Mononuclear cell (primary cell): ENCODE data around the gene EVL. TPM values are rescaled to one million over a fixed set of nuclear protein-coding genes. Genes with fewer than 3 reads are reported as not detected.
A peak's percentile ranks its signal among the peaks of the same experiment; 100 is the strongest.
"Not testable (repeated sequence)": the region's sequence is repeated elsewhere in the genome, so short reads cannot be mapped to it uniquely, and the experiment has no call there.

Experiments
- H3K27me3 ChIP-seq: 2 replicates; pipeline ENCODE4 v1.6.0; 2011; ENCODE audit warnings: low read length, control low read depth; ENCODE audit not compliant: insufficient read depth
- H3K4me1 ChIP-seq: 2 replicates; pipeline ENCODE4 v1.5.1; 2011; ENCODE audit warnings: mild to moderate bottlenecking, low read length, control low read depth; ENCODE audit not compliant: insufficient read depth
- H3K4me3 ChIP-seq: 2 replicates; pipeline ENCODE4 v1.5.1; 2011; ENCODE audit warnings: mild to moderate bottlenecking, low read length, moderate library complexity
- H3K9me3 ChIP-seq: 2 replicates; pipeline ENCODE4 v1.5.1; 2011; ENCODE audit warnings: low read depth, mild to moderate bottlenecking, control low read depth, low read length
- total RNA-seq: library from RNA; depleted of rRNA; stranded (reverse); fragments of >200 nt; gene quantifications from one replicate; pipeline ENCODE4 v1.2.3, GENCODE V29; 2012

Gene EVL
- total RNA-seq, 1 donor, result 425 TPM

GRCh38 chr14:100172811-100173210 lies 107.6 kb downstream of the EVL start:
- Histone ChIP-seq H3K27me3 (no peaks in the 10 kb centered on the region), H3K4me3 (no peak overlapping the region), H3K9me3 (no peaks in the 10 kb centered on the region), H3K4me1 (peaks cover 2% of the 10 kb centered on the region)

- Histone ChIP-seq H3K27me3 (no peaks in the 10 kb centered on the region), H3K4me3 (no peak overlapping the region), H3K9me3 (no peaks in the 10 kb centered on the region), H3K4me1 (peaks cover 2% of the 10 kb centered on the region)
Measured at GRCh38 chr14:100173353-100173752, 108.1 kb downstream of the EVL start.

GRCh38 chr14:100176811-100177327 lies 111.6 kb downstream of the EVL start:
- no peak overlapping the region for H3K4me3 ChIP-seq
- H3K27me3 ChIP-seq, result no peaks in the 10 kb centered on the region
- H3K4me1 ChIP-seq, result no peaks in the 10 kb centered on the region
- H3K9me3 ChIP-seq, result no peaks in the 10 kb centered on the region

GRCh38 chr14:100178691-100179090 lies 113.5 kb downstream of the EVL start:
- Histone ChIP-seq H3K9me3 (no peaks in the 10 kb centered on the region), H3K27me3 (no peaks in the 10 kb centered on the region), H3K4me3 (no peak overlapping the region), H3K4me1 (no peaks in the 10 kb centered on the region)

GRCh38 chr14:100180671-100181070 lies 115.4 kb downstream of the EVL start:
- not testable (repeated sequence) for H3K9me3 ChIP-seq

GRCh38 chr14:100181876-100182551 lies 116.8 kb downstream of the EVL start:
- not testable (repeated sequence) for H3K4me3 ChIP-seq, H3K27me3 ChIP-seq, H3K9me3 ChIP-seq, H3K4me1 ChIP-seq

More at GRCh38 chr14:100180671-100181070, 115.4 kb downstream of the EVL start:
- not testable (repeated sequence) for H3K27me3 ChIP-seq, H3K4me1 ChIP-seq, H3K4me3 ChIP-seq

- Histone ChIP-seq H3K4me3 (no peak overlapping the region), H3K9me3 (no peaks in the 10 kb centered on the region), H3K4me1 (peaks cover 4% of the 10 kb centered on the region)
Measured at GRCh38 chr14:100187247-100187833, 122.1 kb downstream of the EVL start.

GRCh38 chr14:100188392-100189030 lies 123.3 kb downstream of the EVL start:
- Histone ChIP-seq H3K4me1 (peaks cover 13% of the 10 kb centered on the region), H3K27me3 (no peaks in the 10 kb centered on the region), H3K9me3 (no peaks in the 10 kb centered on the region), H3K4me3 (no peak overlapping the region)

More at GRCh38 chr14:100187247-100187833, 122.1 kb downstream of the EVL start:
- H3K27me3 ChIP-seq, result no peaks in the 10 kb centered on the region

GRCh38 chr14:100190126-100190525 lies 124.9 kb downstream of the EVL start:
- no peaks in the 10 kb centered on the region for H3K27me3 ChIP-seq
- H3K4me1 ChIP-seq, result peaks cover 15% of the 10 kb centered on the region

GRCh38 chr14:100191584-100192249 lies 126.5 kb downstream of the EVL start:
- no peaks in the 10 kb centered on the region for H3K9me3 ChIP-seq
- no peak overlapping the region for H3K4me3 ChIP-seq
- no peaks in the 10 kb centered on the region for H3K27me3 ChIP-seq
- peaks cover 15% of the 10 kb centered on the region for H3K4me1 ChIP-seq

More at GRCh38 chr14:100190126-100190525, 124.9 kb downstream of the EVL start:
- H3K4me3 ChIP-seq, result no peak overlapping the region
- no peaks in the 10 kb centered on the region for H3K9me3 ChIP-seq

- Histone ChIP-seq H3K4me1 (peaks cover 15% of the 10 kb centered on the region), H3K4me3 (peak overlapping the region; percentile 34), H3K9me3 (no peaks in the 10 kb centered on the region), H3K27me3 (no peaks in the 10 kb centered on the region)
Measured at GRCh38 chr14:100192250-100192671, 127.0 kb downstream of the EVL start.

GRCh38 chr14:100192672-100193416 lies 127.6 kb downstream of the EVL start:
- Histone ChIP-seq H3K4me1 (peaks cover 15% of the 10 kb centered on the region), H3K4me3 (peak overlapping the region; percentile 34), H3K27me3 (no peaks in the 10 kb centered on the region), H3K9me3 (no peaks in the 10 kb centered on the region)
